ENCODE results near the gene INPP5A. TPM values are rescaled to one million over a fixed set of nuclear protein-coding genes. Genes with fewer than 3 reads are reported as not detected.

INPP5A gene
- total RNA-seq, 1 donor from 2014 or later: 14.2 TPM

- peaks cover 7% of the 10 kb centered on the region for H3K36me3 Mint-ChIP-seq
- H3K9me3 Mint-ChIP-seq: peaks cover 7% of the 10 kb centered on the region
- Histone ChIP-seq H3K4me3 (no peak overlapping the region), H4K20me1 (ENCODE audit: low read depth) (peaks cover 10% of the 10 kb centered on the region), H3F3A (ENCODE audit: low read depth) (no peaks in the 10 kb centered on the region), H2AFZ (replicated peaks) (no peak overlapping the region), H3K4me2 (no peak overlapping the region), H3K27me3 (no peaks in the 10 kb centered on the region), H3K4me1 (peaks cover 4% of the 10 kb centered on the region), H3K27ac (no peak overlapping the region), H3K9ac (no peak overlapping the region), H3K9me3 (ENCODE audit: low read depth) (no peaks in the 10 kb centered on the region), H3K36me3 (no peaks in the 10 kb centered on the region), H3K79me2 (ENCODE audit: low read depth) (no peaks in the 10 kb centered on the region)
- TF ChIP-seq CTCF (IDR thresholded peaks at IDR 0.05): no peak
- no peak for TF ChIP-seq EZH2 (IDR thresholded peaks at IDR 0.05)
- TF ChIP-seq EZH2phosphoT487 (IDR thresholded peaks at IDR 0.05): no peak
- H3K27ac Mint-ChIP-seq: no peak overlapping the region
- H3K4me3 Mint-ChIP-seq: no peak overlapping the region
- peaks cover 21% of the 10 kb centered on the region for H3K4me1 Mint-ChIP-seq
- no peak for DNase-seq (ENCODE audit: low spot score)
- H3K27me3 Mint-ChIP-seq (ENCODE audit: insufficient read depth, low read depth): peaks cover 5% of the 10 kb centered on the region
Measured at GRCh38 chr10:132582771-132583170, 45.2 kb downstream of the INPP5A start.

- no peaks in the 10 kb centered on the region for H3K27me3 ChIP-seq
- no peak overlapping the region for H2AFZ ChIP-seq (replicated peaks)
- no peak for DNase-seq (ENCODE audit: low spot score)
- no peak overlapping the region for H3K4me2 ChIP-seq
- H3K9ac ChIP-seq: no peak overlapping the region
- no peak overlapping the region for H3K4me3 ChIP-seq
- H3K4me3 Mint-ChIP-seq: no peak overlapping the region
- no peak overlapping the region for H3K27ac ChIP-seq
- H3K36me3 ChIP-seq: no peaks in the 10 kb centered on the region
- peaks cover 4% of the 10 kb centered on the region for H3K4me1 ChIP-seq
- H3K36me3 Mint-ChIP-seq: peaks cover 7% of the 10 kb centered on the region
- peaks cover 5% of the 10 kb centered on the region for H3K27me3 Mint-ChIP-seq (ENCODE audit: insufficient read depth, low read depth)
- peaks cover 11% of the 10 kb centered on the region for H3K9me3 Mint-ChIP-seq
- H3K79me2 ChIP-seq (ENCODE audit: low read depth): no peaks in the 10 kb centered on the region
- H3F3A ChIP-seq (ENCODE audit: low read depth): no peaks in the 10 kb centered on the region
- H3K27ac Mint-ChIP-seq: peak overlapping the region; percentile 43
- TF ChIP-seq EZH2 (IDR thresholded peaks at IDR 0.05) (no peak), EZH2phosphoT487 (IDR thresholded peaks at IDR 0.05) (no peak)
- no peaks in the 10 kb centered on the region for H3K9me3 ChIP-seq (ENCODE audit: low read depth)
- H4K20me1 ChIP-seq (ENCODE audit: low read depth): peaks cover 4% of the 10 kb centered on the region
- peaks cover 19% of the 10 kb centered on the region for H3K4me1 Mint-ChIP-seq
Measured at GRCh38 chr10:132583456-132583855, 45.9 kb downstream of the INPP5A start.

- Mint-ChIP-seq H3K36me3 (peaks cover 7% of the 10 kb centered on the region), H3K4me1 (peaks cover 14% of the 10 kb centered on the region), H3K4me3 (no peak overlapping the region), H3K9me3 (peaks cover 14% of the 10 kb centered on the region), H3K27ac (no peak overlapping the region), H3K27me3 (ENCODE audit: insufficient read depth, low read depth) (peaks cover 4% of the 10 kb centered on the region)
- Histone ChIP-seq H3F3A (ENCODE audit: low read depth) (no peaks in the 10 kb centered on the region), H3K4me1 (no peaks in the 10 kb centered on the region), H3K36me3 (no peaks in the 10 kb centered on the region), H4K20me1 (ENCODE audit: low read depth) (peaks cover 4% of the 10 kb centered on the region), H3K27me3 (no peaks in the 10 kb centered on the region), H3K4me2 (no peak overlapping the region), H3K4me3 (no peak overlapping the region), H2AFZ (replicated peaks) (no peak overlapping the region), H3K9ac (no peak overlapping the region), H3K79me2 (ENCODE audit: low read depth) (no peaks in the 10 kb centered on the region), H3K9me3 (ENCODE audit: low read depth) (no peaks in the 10 kb centered on the region), H3K27ac (no peak overlapping the region)
- DNase-seq (ENCODE audit: low spot score): no peak
- TF ChIP-seq CTCF (IDR thresholded peaks at IDR 0.05): no peak
- TF ChIP-seq EZH2 (IDR thresholded peaks at IDR 0.05): no peak
- no peak for TF ChIP-seq EZH2phosphoT487 (IDR thresholded peaks at IDR 0.05)
Measured at GRCh38 chr10:132584081-132584480, 46.5 kb downstream of the INPP5A start.

- peaks cover 4% of the 10 kb centered on the region for H4K20me1 ChIP-seq (ENCODE audit: low read depth)
- Mint-ChIP-seq H3K4me1 (peaks cover 17% of the 10 kb centered on the region), H3K36me3 (peaks cover 12% of the 10 kb centered on the region), H3K9me3 (peaks cover 20% of the 10 kb centered on the region), H3K27ac (no peak overlapping the region), H3K4me3 (no peak overlapping the region), H3K27me3 (ENCODE audit: insufficient read depth, low read depth) (peaks cover 4% of the 10 kb centered on the region)
- no peaks in the 10 kb centered on the region for H3F3A ChIP-seq (ENCODE audit: low read depth)
- no peak for DNase-seq (ENCODE audit: low spot score)
- no peak overlapping the region for H3K27ac ChIP-seq
- H3K4me2 ChIP-seq: no peak overlapping the region
- no peaks in the 10 kb centered on the region for H3K4me1 ChIP-seq
- no peak overlapping the region for H3K9ac ChIP-seq
- no peak overlapping the region for H3K4me3 ChIP-seq
- H3K36me3 ChIP-seq: no peaks in the 10 kb centered on the region
- no peaks in the 10 kb centered on the region for H3K9me3 ChIP-seq (ENCODE audit: low read depth)
- H2AFZ ChIP-seq (replicated peaks): no peak overlapping the region
- no peaks in the 10 kb centered on the region for H3K27me3 ChIP-seq
- TF ChIP-seq CTCF (IDR thresholded peaks at IDR 0.05): no peak
- no peak for TF ChIP-seq EZH2phosphoT487 (IDR thresholded peaks at IDR 0.05)
- no peak for TF ChIP-seq EZH2 (IDR thresholded peaks at IDR 0.05)
- H3K79me2 ChIP-seq (ENCODE audit: low read depth): no peaks in the 10 kb centered on the region
Measured at GRCh38 chr10:132585732-132586722, 48.4 kb downstream of the INPP5A start.
